HG03025 (cell line): ENCODE measurements around the gene CHD5.

Source experiments
- ATAC-seq: cut with Tn5 transposase; IDR thresholded peaks from one replicate; pipeline ENCODE4 v1.9.1; 2021; ENCODE audit warnings: mild to moderate bottlenecking, moderate library complexity; ENCODE audit not compliant: unreplicated experiment, low FRiP score

Gene CHD5

GRCh38 chr1:6162341-6162740 is 17.8 kb downstream of the CHD5 start:
- ATAC-seq: no peak

- ATAC-seq: no peak
Measured at GRCh38 chr1:6158181-6158580, 21.9 kb downstream of the CHD5 start.

GRCh38 chr1:6157528-6158174 is 22.5 kb downstream of the CHD5 start:
- no peak for ATAC-seq

GRCh38 chr1:6157132-6157527 is 23.0 kb downstream of the CHD5 start:
- ATAC-seq: no peak

- no peak for ATAC-seq
Measured at GRCh38 chr1:6154525-6155319, 25.4 kb downstream of the CHD5 start.

- ATAC-seq: no peak
Measured at GRCh38 chr1:6152882-6153281, 27.2 kb downstream of the CHD5 start.

- ATAC-seq: no peak
Measured at GRCh38 chr1:6152181-6152580, 27.9 kb downstream of the CHD5 start.

- ATAC-seq: no peak
Measured at GRCh38 chr1:6151291-6151822, 28.8 kb downstream of the CHD5 start.

GRCh38 chr1:6150006-6150938 is 29.8 kb downstream of the CHD5 start:
- ATAC-seq: no peak

GRCh38 chr1:6149597-6149996 is 30.5 kb downstream of the CHD5 start:
- no peak for ATAC-seq

GRCh38 chr1:6148497-6149241 is 31.5 kb downstream of the CHD5 start:
- no peak for ATAC-seq

GRCh38 chr1:6145864-6146410 is 34.2 kb downstream of the CHD5 start:
- no peak for ATAC-seq

GRCh38 chr1:6145396-6145750 is 34.7 kb downstream of the CHD5 start:
- ATAC-seq: no peak

GRCh38 chr1:6144647-6145395 is 35.3 kb downstream of the CHD5 start:
- ATAC-seq: no peak

GRCh38 chr1:6144175-6144574 is 35.9 kb downstream of the CHD5 start:
- ATAC-seq: no peak

- ATAC-seq: no peak
Measured at GRCh38 chr1:6143395-6143794, 36.7 kb downstream of the CHD5 start.

GRCh38 chr1:6142734-6143133 is 37.4 kb downstream of the CHD5 start:
- ATAC-seq: no peak

- ATAC-seq: no peak
Measured at GRCh38 chr1:6142036-6142621, 38.0 kb downstream of the CHD5 start.

- ATAC-seq: no peak
Measured at GRCh38 chr1:6141592-6141991, 38.5 kb downstream of the CHD5 start.
